HG03457 (cell line): ENCODE measurements around the gene COG5.

ENCODE experiments used
- ATAC-seq: cut with Tn5 transposase; IDR thresholded peaks from one replicate; pipeline ENCODE4 v1.9.1; 2021; ENCODE audit warnings: moderate number of reproducible peaks; ENCODE audit not compliant: unreplicated experiment

Gene COG5

DNA sequence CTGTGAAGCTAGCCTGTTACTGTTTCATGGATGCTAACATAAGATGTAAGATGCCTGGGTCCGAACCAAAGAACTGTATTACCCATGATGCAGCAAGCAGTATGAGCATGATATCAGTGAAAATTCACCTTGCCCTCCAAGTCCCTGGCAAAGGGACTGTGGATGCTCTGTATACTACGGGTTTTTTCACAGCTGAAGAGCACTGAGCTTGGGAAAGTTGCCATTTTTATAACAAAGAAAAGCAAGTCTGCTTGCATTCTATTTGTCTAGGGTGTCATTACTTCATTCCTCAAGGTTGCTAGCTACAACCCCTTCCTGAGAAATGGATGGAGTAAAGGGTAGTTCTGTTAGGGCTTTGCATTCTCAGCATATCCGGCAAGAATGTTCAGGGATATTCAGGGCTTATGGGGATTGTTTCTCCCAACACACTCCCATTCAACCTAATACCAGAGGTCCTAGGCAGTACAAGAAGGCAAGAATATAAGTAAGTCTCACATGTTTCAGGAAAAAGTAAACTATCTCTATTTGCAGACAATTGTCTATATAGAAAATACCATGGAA lies 99.0 kb downstream of the COG5 start:
- ATAC-seq, result no peak

- ATAC-seq, result no peak
Observed at GRCh38 chr7:107463139-107464078, 100.3 kb downstream of the COG5 start.

- no peak for ATAC-seq
Observed at GRCh38 chr7:107461938-107462533, 101.7 kb downstream of the COG5 start.

DNA sequence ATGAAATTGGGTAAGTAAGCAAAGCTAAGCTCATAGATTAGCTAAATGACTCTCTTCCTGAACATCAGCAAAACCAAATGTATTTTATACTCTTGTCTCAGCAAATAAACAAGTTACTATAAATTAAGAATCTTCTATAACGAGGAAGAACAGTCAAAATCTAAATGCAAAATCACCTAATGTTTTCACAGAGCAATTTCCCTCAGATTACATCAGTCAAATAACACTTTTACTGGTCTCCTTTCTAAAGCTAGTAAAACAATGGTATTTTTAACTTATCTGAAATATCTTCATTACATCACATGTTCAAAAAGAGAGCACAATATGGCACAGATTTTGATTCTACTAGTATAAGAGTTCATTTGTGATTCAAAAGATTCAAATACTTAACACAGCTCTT lies 110.3 kb downstream of the COG5 start:
- ATAC-seq, result no peak

DNA sequence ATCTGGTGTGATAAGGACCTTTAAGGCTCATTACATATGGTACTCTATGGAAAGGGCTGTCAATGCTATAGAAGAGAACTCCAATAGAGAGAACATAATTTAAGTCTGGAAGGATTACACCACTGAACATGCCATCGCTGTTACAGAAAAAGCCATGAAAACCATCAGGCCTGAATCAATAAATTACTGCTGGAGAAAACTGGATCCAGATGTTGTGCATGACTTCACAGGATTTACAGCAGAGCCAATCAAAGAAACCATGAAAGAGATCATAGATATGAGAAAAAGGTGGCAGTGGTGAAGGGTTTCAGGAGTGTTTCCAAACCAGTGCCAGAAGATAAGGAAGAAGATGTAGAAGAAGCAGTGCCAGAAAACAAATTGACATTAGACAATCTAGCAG lies 112.8 kb downstream of the COG5 start:
- ATAC-seq, result no peak

DNA sequence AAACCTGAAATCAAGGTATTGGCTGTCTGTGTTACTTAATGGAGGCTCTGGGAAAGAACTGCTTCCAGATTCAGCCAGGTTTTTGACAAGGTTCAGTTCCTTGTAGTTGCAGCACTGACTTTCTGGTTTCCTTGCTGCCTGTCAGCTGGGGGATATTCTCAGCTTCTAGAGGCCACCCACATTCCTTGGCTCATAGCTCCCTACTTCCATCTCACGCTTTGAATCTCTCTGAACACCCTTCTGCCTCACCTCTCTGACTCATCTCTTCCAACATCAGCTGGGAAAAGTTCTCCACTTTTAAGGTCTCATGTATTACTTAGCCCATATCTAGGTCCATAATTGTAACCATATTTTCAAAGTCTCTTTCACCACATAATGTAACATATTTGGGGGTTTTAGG lies 116.7 kb downstream of the COG5 start:
- ATAC-seq, result no peak

DNA sequence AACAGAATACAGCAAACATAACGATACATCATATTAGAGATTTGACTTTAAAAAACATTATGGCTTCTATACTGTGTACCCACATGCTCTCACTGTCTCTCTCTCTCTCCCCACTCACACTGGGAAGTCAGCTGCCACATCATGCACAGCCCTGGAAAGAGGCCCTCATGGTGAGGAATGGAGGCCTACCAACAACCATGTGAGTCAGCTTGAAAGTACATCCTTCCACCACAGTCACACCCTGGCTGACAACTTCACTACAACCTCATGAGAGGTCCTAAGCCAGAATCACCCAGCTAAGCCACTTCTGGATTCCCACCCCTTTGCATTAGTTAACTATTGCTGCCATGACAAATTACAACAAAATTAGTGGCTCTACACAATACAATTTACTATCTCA lies 117.2 kb downstream of the COG5 start:
- ATAC-seq, result no peak

DNA sequence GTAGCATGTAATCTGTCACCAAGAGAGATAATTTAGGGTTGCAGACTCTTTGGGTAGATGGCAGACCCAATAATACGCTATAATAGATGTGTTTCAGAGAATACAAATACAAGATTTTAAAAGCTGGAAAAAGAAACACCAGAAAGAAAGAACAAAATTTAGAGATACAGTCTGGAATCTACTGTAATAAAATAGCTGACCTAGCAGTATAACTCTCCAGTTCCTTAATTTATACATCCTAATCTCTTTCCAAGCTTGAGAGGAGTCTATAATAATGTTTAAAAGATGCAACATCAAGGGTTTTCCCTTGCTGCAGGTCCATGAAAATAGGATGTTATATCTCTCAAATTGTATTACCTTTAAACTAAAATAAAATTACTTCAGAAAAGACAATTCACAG lies 121.0 kb downstream of the COG5 start:
- no peak for ATAC-seq

DNA sequence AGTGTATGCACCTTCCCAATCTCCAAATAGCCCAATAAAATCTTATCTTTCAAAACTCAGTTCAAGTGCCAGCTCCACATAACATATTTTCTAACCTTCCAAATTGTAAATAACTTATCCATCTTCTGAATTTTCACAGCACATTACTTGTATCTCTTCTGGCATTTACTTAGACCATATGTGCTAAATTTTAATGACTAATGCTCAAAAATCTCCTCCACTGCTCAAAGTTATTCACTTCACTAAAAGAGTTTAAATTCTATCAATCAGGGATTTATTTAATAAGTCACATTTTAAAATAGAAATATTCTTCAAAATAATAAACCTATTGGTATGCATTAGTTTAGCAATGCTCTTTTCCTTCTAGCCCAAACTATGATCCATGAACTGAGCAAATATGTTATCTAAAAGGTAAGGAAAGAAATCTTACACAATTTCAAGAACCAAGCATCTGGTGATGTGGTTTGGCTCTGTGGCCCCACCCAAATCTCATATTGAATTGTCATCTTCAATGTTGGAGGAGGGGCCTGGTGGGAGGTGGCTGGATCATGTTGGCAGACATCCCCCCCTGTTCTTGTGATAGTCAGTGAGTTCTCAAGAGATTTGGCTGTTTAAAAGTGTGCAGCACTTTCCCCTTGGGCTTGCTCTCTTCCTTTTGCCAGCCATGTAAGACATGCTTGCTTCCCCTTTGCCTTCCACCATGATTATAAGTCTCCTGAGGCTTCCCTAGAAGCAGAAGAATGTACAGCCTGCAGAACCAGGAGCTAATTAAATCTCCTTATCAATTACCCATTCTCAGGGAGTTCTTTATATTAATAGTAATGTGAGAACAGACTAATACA lies 121.9 kb downstream of the COG5 start:
- no peak for ATAC-seq

GRCh38 chr7:107439025-107439424 lies 124.7 kb downstream of the COG5 start:
- ATAC-seq, result no peak

DNA sequence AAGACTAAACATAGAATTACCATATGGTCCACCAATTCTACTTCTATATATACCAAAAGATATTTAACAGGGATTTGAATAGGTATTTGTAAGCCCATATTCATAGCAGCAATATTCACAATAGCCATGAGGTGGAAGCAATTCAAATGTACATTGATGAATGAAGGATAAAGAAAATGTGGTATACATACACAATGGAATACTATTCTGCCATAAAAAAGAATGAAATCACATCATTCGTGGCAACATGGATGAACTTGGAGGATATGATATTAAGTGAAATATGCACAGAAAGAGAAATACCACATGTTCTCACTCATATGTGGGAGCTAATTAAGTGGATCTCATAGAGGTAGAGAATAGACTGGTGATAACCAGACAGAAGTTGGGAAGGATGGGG lies 128.0 kb downstream of the COG5 start:
- no peak for ATAC-seq

DNA sequence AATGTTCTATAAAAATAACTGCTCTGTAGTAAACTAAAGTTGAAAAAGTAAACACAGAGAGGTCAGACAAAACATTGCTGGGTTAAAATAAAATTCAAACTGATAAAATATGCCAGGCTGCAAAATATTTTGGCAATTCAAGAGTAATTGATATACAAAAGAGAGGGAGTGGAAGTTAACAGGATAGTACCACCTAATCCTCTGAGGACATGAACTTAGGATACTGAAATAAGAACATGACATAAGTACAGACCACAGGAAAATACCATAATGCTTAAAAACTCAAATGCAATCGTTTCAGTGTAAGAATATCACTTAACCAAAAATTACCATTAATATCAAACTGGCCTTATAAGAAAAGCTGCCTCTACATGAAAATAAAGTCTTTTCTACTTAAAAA lies 131.5 kb downstream of the COG5 start:
- no peak for ATAC-seq

DNA sequence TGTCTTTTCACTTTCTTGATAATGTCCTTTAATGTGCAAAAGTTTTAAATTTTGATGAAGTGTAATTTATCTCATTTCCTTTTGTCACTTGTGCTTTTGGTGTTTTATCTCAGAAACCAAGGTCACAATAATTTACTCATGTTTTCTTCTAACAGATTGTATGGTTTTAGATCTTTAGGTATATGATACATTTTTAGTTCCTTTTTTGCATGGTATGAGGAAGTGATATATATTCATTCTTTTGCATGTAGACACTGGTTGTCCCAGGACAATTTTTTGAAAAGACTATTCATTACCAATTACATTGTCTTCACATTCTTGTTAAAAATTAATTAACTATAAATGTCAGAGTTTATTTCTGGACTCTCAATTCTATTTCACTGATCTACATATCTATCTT lies 133.7 kb downstream of the COG5 start:
- ATAC-seq, result no peak

DNA sequence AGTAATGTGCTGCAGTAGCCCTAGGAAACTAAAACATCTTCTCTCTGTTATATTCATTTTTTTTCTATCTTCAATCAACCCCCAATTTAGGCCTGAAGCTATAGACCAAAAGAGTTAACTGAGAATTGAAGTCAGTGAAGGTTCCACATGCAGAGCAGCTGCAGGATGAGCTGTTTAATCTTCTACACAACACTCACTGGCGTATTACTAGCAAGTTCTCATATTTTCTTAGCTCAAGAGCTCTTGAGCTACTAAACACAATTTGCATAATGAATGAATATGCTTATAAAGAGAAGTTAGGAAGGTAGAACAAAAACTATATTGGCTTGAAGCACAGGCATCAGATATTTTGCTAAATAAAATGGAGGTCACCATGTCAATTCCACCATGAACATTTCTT lies 135.1 kb downstream of the COG5 start:
- ATAC-seq, result no peak

DNA sequence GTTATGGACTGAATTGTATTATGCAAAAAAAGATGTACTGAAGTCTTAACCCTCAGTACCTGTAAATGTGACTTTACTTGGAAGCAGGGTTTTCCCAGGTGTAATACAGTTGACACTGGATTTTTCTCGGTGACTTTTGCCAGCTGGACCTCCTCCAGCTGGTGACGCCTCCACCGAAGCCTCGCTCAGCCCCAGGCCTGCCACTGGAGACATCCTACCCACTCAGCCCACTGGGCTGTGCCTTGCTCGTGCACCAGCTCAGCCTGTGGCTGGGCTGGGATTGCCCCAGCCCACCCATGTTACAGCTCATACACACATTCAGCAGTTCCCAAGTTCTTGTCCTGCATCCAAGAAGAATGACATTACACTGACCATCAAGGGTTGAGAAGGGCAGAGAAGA lies 136.3 kb downstream of the COG5 start:
- ATAC-seq, result no peak

DNA sequence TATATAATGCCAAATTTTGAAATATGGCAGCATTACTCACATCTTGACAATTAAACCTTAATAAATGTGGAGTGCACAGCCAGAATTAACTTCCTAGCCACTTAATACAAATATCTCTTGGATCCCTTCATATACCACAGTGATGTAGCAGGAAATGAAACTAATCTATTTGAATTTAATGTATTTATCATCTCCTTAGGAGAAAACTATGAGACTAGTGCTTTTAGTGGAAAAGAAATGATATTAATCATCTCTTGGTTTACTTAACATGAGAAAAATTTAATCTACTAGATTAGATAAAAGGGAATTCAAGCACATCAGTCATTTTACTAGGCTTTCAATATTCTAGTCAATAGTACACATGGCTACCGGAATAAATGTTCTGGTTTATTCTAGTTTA lies 149.5 kb downstream of the COG5 start:
- no peak for ATAC-seq

- ATAC-seq, result no peak
Observed at GRCh38 chr7:107408349-107408748, 155.4 kb downstream of the COG5 start.

GRCh38 chr7:107405559-107405958 lies 158.2 kb downstream of the COG5 start:
- ATAC-seq, result no peak

DNA sequence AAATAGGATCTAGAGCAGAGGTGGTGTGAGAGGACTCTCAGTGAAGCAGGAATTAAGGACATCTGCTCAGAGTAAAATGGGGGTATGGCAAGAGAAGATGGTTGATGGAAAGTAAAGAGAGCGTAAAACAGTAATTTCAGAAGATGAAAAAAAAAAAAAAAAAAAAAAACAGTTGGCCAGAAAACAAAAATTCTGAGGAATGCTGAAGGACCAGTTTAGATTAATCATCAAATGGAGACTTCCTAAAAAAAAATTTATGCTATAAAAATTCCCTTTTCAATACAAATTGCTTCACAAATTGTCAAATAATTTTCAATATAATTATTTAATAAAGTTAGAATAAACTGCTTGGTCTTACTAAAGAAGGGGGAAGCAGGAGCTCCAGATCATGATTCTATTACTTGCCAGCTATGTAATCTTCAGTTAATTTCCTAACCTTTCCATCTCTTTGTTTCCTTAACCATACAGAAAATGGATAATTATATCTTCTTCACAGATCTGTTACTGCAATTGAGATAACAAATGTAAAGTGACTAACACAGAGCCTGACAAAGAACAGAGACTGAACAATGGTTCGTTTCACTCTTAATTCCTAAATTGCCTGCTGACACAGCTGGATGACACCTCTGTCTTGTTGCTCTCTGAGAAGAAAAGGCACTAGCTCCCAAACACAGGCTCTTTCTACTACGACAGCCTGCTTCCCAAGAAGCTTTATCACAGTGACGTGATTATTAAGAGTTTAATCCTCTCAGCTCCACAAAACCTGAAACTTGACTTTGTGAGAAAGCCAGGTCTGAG lies 158.8 kb downstream of the COG5 start:
- no peak for ATAC-seq

DNA sequence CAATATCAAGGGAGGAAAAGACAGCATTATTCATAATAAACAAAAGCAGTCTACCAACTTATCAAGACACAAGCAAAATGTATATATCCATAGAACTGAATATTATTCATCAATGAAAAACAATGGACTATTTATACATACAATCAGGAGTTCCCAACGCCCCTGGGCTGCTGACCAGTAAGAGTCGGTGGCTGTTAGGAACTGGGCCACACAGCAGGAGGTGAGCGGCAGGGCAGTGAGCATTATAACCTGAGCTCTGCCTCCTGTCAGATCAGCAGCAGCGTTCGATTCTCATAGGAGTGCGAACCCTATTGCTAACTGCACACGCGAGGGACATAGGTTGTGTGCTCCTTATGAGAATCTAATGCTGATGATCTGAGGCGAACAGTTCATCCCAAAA lies 165.6 kb downstream of the COG5 start:
- no peak for ATAC-seq

DNA sequence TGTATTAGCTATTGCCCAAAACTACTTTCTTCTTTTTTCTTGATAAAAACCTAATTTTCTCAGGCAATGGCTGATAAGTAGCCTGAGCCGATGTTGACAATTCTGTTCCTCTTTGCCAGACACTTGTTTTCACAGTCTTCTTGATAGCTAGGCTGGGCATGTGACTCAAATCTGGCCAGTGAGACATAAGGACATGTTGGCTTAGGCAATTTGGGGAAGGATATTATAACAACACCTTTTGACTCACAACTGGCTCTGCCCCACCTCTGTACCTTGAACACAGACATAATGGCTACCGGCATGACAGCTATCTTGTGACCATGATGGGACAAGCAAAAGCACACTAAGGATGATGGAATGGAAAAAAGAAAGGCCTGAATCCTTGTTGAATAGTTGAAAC lies 166.7 kb downstream of the COG5 start:
- no peak for ATAC-seq
